Measurements from ENCODE around the gene SH3PXD2A.
"Not testable (repeated sequence)": the region's sequence is repeated elsewhere in the genome, so short reads cannot be mapped to it uniquely, and the experiment has no call there.

SH3PXD2A gene

GRCh38 chr10:103620891-103621782 is 234.2 kb downstream of the SH3PXD2A start:
- ATAC-seq (no peak), DNase-seq (no peak)

- ATAC-seq (no peak), DNase-seq (no peak)
These were observed 235.0 kb downstream of the SH3PXD2A start for GRCh38 chr10:103620352-103620740.

GRCh38 chr10:103619424-103620351 is 235.7 kb downstream of the SH3PXD2A start:
- no peak for ATAC-seq
- no peak for DNase-seq

DNA sequence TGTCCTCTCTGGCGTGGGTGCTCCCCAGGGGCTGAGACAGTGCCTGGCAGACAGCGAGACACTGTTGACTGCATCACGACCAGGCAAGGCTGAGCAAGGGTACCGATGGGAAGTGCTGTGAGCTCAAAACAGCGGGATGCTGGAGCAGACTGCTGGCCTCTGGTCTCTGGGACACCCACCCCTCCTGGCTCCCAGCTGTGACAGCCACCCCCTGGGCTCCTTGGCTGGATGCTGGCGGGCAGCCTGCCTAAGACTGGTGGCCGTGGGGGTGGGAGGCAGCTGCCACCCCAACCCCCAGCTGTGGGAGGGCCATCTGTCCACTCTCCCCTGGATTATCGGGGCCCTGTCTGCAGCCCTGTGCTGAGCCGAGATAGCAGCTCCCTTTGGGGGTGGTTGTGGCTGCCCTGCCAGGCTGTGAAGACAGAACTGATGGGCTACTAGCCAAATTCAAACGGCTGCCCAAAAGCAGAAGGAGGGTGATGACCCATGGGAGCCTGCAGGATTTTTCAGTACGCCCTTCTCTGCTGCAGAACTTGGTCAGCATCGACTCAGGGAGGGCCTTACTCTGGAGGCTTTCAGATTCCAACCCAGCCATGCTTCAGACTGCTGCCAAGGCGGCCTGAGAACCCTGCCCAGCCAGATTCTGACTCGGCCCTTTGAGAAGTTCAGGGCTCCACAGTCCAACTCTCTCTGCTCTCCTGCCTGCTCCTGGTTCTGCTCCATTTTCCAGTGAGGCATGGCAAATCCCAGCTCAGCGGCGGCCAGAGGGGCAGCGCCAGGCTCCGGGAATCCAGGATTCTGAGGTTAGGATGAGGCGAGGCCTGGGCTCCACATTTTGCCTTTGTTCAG is 236.6 kb downstream of the SH3PXD2A start:
- DNase-seq (no peak), ATAC-seq (no peak)

DNA sequence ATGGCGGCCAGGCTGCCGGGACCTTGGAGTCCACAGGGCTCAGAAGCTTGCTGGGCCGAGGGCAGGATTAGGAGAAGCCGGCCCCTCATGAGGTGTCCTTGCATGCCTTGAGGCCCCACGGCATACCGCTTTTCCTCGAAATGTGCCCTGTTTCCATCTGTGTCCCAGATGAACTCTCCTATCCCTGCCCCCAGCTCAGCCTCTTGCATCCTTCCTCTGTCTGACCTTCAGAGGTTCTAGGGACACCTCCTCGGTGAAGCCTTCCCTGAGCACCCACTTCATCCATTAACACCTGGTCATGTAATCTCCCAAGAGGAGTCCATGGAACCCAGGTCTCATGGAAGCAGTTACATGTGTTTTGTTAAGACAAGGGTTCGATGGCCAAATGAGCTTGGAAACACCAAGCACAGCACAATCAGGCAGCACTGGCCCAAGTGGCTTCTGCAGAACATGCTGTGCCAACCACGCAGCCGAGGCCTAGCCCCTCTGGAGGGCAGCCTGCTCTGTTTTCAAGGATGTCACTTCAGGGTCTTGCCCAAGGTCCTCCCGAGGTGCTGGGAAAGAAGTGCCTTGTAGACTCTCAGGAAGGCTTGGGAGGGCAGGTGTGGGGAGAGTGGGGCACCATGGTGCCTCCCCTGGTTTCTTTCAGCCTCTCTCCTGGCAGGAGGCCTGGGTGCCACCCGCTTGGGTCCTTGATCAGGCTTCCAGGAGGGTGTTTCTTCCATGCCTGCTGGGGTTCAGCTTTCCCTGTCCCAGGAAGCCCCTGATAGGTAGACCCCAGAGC is 237.6 kb downstream of the SH3PXD2A start:
- ATAC-seq (no peak), DNase-seq (no peak)

GRCh38 chr10:103616705-103617601 is 238.4 kb downstream of the SH3PXD2A start:
- ATAC-seq: no peak
- DNase-seq: no peak

DNA sequence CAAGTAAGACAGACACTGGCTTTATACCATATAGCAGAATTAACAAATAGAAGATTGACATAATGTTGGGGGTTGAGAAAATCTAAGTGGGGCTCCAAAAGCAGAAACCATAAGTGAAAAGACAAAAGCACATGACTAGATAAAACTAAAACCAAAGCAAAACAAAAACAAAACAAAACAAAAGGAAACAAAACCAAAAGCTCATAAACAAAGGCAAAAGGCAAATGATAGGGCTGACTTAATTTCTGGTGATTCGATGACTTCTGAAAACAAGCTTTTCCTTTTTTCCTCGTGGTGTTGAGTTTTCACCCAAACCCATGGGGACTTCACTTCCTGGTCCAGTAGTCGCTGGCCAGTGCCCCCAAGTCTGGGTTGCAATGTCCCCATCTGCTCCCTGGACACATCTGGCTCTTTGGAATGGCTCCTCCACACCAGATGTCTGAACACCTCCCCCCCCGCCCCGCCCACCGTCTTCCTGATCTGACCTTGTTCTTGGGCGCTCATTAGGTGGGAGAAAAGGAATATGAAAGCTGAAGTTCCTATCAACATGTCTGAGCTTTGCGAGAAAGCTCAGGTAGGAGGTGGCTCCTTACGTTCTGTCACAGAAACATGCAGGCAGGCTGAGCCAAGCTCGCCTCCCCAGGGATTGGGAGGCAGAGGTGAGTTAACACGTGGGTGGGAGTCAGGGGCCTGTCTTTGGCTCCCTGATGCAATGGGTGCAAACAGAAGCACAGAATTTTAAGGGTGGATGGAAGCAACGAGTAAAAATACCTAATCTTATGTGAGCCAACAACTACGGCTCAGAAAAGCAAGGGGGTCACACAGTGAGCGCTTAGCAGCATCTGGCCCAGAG is 240.8 kb downstream of the SH3PXD2A start:
- ATAC-seq (no peak), DNase-seq (no peak)

GRCh38 chr10:103613616-103614015 is 241.8 kb downstream of the SH3PXD2A start:
- ATAC-seq (no peak), DNase-seq (no peak)

GRCh38 chr10:103612462-103613365 is 242.7 kb downstream of the SH3PXD2A start:
- no peak for DNase-seq
- ATAC-seq: no peak

GRCh38 chr10:103610921-103611511 is 244.4 kb downstream of the SH3PXD2A start:
- ATAC-seq (no peak), DNase-seq (no peak)

DNA sequence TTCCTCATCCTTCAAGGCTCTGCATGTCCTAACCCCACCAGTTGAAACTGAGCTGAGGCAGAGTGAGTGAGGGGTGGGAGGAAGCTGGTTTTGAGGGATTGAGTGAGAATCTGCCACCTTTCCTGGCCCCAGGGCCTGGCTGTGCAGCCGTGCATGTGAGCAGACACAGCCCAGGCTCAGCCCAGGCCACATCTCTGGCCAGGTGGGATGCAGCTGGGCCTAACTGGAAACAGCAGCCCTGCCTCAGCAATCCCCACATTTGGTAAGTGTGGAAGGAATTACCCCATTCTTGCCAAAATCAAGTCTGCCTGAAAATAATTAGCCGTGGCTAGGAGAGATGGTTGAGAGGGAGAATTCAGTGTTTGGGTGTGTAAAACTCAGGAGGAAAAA is 245.3 kb downstream of the SH3PXD2A start:
- ATAC-seq (no peak), DNase-seq (no peak)

GRCh38 chr10:103609231-103610082 is 245.9 kb downstream of the SH3PXD2A start:
- ATAC-seq (no peak), DNase-seq (no peak)

DNA sequence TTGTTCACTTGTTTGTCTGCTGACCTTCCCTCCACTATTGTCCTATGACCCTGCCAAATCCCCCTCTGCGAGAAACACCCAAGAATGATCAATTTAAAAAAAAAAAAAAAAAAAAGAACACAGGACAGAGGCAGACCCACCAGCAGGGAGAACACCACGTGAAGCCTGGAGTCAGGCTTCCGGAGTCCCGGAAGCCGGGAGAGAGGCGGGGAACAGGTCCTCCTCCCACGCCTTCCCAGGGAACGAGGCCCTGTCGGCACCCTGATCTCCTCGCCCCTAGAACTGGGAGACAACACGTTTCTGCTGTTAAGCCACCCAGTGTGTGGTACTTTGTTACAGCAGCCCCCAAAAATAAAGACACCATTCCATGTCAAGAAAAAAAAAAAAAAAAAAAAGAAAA is 247.3 kb downstream of the SH3PXD2A start:
- not testable (repeated sequence) for DNase-seq, ATAC-seq

DNA sequence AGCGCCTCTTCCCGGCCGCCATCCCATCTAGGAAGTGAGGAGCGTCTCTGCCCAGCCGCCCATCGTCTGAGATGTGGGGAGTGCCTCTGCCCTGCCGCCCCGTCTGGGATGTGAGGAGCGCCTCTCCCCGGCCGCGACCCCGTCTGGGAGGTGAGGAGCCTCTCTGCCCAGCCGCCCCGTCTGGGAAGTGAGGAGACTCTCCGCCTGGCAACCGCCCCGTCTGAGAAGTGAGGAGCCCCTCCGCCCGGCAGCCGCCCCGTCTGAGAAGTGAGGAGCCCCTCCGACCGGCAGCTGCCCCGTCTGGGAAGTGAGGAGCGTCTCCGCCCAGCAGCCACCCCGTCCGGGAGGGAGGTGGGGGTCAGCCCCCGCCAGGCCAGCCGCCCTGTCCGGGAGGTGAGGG is 248.3 kb downstream of the SH3PXD2A start:
- DNase-seq, ATAC-seq: not testable (repeated sequence)

GRCh38 chr10:103606097-103606438 is 249.3 kb downstream of the SH3PXD2A start:
- not testable (repeated sequence) for DNase-seq, ATAC-seq

DNA sequence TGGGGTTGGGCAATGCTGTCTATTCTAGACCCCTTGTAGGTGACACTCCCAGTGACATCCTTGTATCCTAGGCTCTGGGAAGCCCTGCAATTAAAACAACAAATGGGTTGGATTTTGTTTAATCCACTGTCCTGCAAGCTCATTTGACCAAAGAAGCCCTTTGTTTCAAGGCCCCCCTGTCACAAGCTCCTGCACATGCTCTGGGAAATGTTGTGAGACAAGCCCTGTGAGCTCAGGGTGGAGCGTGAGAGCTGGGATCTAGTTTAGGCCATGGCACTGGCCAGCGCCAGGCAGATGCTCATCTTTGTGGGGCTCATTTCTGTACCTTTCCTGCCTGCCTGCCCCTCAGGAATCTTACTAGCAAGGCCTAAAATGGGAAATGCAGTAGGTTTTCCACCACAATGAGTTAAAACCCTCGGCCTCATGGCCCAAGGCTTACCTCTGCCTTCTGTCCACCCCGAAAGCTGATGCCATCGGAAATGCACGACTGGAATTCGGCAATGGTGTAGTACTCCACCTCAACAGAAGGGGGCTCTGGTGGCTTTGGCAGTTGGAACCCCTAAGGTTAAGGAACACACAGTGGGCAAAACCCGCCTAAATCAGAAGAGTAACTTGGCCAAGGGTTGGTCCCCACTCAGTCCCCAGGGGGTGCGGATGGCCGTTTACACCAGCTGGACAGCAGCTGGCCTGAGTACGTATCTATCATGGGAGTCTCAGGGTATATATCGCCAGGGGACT is 249.8 kb downstream of the SH3PXD2A start:
- DNase-seq (peak; percentile 55), ATAC-seq (peak; percentile 37)
